ENCODE results near the gene ZNF488.

DNA sequence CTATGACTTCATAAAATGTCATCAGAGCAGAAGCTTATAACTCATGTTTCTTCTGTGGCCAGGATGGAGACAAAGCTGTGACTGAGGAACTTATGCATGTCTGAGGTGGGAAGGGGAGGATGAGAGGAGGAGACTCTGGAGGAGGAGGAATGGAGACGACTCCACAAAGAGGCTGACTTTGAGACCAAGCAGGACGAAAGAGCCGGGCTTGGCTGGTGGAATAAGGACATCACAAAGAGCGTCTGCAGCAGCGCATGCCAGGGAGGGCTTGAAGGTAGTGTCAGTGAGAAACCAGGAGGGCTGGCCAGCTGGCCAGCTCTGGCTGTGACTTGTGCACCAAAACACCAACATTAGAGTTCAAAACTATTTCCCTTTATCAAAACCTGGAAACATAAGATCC, 68.0 kb downstream of the ZNF488 start:
- TF ChIP-seq EP300 (IDR thresholded peaks at IDR 0.05) (no peak), POLR2AphosphoS5 (IDR thresholded peaks at IDR 0.05) (no peak)

Data from suprapubic skin (tissue), 4 donors.